HG03342 (cell line): ENCODE measurements around the gene HMOX2.

Experiments
- ATAC-seq: cut with Tn5 transposase; IDR thresholded peaks from one replicate; pipeline ENCODE4 v1.9.1; 2021; ENCODE audit warnings: mild to moderate bottlenecking, moderate library complexity; ENCODE audit not compliant: unreplicated experiment

Gene HMOX2

DNA sequence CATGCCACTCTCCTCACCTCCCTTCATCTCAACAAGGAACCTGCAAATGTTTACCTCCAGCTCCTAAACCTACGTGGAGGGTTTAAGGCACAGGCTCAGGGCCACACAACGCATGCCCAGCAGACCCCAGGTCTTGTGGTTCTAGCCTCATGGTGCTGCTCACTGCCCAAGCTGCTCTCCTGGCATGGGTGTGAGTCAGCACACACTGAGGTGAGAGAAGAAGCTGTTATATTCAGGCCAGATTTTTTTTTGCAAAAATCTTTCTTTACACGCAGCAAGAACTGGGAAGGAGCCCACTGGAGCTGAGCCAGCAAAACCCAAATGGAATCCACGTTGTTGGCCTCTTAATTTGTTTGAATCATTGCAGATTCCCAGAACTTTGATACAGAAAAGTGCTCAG, 74.4 kb downstream of the HMOX2 start:
- ATAC-seq, result no peak

DNA sequence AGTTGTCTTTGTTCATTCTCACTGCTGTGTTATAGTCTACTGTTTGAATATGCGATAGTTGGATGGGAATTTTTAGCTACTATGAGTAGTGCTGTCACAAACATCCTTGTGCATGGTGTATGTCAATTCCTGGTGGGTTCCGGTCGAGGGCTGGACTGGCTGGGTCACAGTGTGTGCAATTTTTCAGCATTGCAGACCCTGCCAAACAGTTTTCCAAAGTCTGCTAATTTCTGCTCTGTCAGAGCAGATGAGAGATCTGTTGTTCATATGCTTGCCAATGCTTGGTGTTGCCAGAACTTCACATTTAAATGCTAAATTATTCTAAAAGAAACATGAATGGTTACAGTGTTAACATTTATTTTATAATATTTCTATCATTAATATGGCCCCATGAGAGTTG, 76.3 kb downstream of the HMOX2 start:
- no peak for ATAC-seq

DNA sequence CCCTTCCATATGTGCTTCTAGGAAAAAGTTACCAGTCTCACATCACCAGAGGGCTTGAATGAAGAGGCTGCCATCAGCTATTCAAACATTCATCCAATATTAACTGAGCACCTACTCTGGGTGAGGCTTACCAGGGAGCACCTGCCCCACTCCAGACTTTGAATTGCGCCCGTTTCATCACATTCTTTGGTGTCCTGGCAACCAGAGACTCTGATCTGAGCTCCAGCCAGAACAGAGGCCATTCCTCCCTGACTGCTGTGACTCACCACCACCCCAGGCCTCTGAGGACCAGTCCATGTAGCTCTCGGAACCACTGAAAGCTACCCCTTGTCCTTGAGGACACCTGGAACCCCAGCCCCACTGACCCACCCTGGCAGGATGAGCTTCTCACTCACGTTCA, 79.9 kb downstream of the HMOX2 start, which contains the start of gene C16orf96:
C16orf96 (plus strand) TSS at position 229 of the 400 bp plus-strand sequence; CDS start at position 379, 150 bp downstream.
- ATAC-seq, result no peak

DNA sequence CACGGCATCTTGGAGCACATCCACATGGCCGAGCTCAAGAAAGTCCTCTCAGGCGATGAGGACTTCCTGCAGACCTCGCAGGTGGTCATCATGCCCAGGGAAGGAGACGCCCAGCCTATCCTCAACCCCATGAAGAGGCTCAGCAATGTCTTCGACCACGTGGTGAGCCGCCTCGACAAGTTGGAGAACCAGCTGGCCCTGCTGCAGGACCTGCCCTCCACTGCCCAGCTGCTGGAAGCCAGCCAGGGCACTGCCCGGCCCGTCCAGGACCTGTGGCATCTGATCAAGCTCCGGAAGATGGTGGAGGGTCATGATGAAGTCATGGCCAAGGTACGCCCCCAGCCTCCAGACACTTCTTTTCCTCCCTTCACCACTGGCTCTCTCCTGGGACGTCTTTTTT, 80.4 kb downstream of the HMOX2 start:
- no peak for ATAC-seq

DNA sequence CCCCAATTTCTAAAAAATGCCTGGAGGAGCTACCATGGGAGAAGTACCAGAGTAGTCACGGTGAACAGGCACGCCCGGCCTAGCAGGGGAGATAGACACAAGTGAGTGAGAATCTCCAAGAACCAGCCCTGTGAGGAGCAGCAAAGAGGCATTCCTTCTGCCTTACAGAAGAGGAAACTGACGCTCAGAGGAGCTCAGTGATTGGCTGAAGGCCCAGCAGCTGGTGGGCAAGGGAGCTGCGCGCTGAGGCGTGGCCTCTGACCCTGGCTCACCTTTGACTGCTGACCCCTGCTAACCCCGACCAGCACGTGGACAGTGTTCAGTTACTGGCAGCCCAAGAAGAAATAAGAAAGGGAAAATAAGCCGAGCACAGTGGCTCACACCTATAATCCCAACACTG, 81.8 kb downstream of the HMOX2 start:
- no peak for ATAC-seq
